Tibial nerve (tissue), 4 donors: Measurements from ENCODE around the gene CLDND1. TPM values are rescaled to one million over a fixed set of nuclear protein-coding genes. Genes with fewer than 3 reads are reported as not detected.

Source experiments
- DNase-seq, 2 donors: peaks; one replicate each; pipeline ENCODE4 v3.0.0-alpha.2; 2019; ENCODE audit warnings: low spot score in 2 of 2
- H3K27ac ChIP-seq, 4 donors: fragments of 200-600 bp; sonication (generic) in 3 of 4; one replicate each; pipeline ENCODE4 v1.5.1; 2017 to 2019; ENCODE audit warnings: mild to moderate bottlenecking in 1 of 4
- H3K27me3 ChIP-seq, 2 donors: fragments of 200-600 bp; sonication (generic) in 1 of 2; one replicate each; pipeline versions ENCODE4 v1.5.1 to v1.6.0; 2017 to 2019
- H3K36me3 ChIP-seq, 3 donors: fragments of 200-600 bp; sonication (generic); one replicate each; pipeline ENCODE4 v1.5.1; 2018 to 2019
- H3K4me1 ChIP-seq, 4 donors: fragments of 200-600 bp; sonication (generic) in 3 of 4; one replicate each; pipeline ENCODE4 v1.5.1; 2017 to 2019
- H3K4me3 ChIP-seq, 4 donors: fragments of 200-600 bp; sonication (generic) in 3 of 4; one replicate each; pipeline ENCODE4 v1.5.1; 2017 to 2019; ENCODE audit warnings: mild to moderate bottlenecking in 1 of 4, moderate library complexity in 1 of 4
- H3K9me3 ChIP-seq, 4 donors: fragments of 200-600 bp; sonication (generic) in 3 of 4; one replicate each; pipeline ENCODE4 v1.5.1; 2017 to 2019
- EP300 ChIP-seq, 2 donors: sonication (generic); formaldehyde crosslinking; IDR thresholded peaks; one replicate each; pipeline ENCODE4 v1.6.1; 2017; ENCODE audit warnings: antibody characterized with exemption in 2 of 2, mild to moderate bottlenecking in 1 of 2
- POLR2A ChIP-seq, 2 donors: fragments of 450-650 bp; IDR thresholded peaks; one replicate each; pipeline ENCODE4 v1.6.1; 2017; ENCODE audit warnings: antibody characterized with exemption in 2 of 2, mild to moderate bottlenecking in 2 of 2, moderate library complexity in 2 of 2
- WGBS, 2 donors: methylation state at CpG; one replicate each; pipeline ENCODE4 v1.1.5; 2018; 5-methylcytosine and 5-hydroxymethylcytosine counted together
- total RNA-seq, 4 donors: library from RNA; depleted of rRNA; stranded (reverse); fragments of >200 nt; gene quantifications; one replicate each; pipeline ENCODE4 v1.1.0, GENCODE V29; 2016
- TF ChIP-seq, protein P1 (sequence below), 5 experiments: fragments of 200-600 bp in 3 of 5; fragments of 450-650 bp in 2 of 5; sonication (generic) in 3 of 5; IDR thresholded peaks; one replicate each; pipeline ENCODE4 v1.5.1; 2016 to 2019; ENCODE audit warnings: antibody characterized with exemption in 5 of 5, mild to moderate bottlenecking in 3 of 5, moderate library complexity in 2 of 5

CLDND1 gene
- total RNA-seq, 4 donors from 2014 or later, result 106 to 191 (median 172) TPM

DNA sequence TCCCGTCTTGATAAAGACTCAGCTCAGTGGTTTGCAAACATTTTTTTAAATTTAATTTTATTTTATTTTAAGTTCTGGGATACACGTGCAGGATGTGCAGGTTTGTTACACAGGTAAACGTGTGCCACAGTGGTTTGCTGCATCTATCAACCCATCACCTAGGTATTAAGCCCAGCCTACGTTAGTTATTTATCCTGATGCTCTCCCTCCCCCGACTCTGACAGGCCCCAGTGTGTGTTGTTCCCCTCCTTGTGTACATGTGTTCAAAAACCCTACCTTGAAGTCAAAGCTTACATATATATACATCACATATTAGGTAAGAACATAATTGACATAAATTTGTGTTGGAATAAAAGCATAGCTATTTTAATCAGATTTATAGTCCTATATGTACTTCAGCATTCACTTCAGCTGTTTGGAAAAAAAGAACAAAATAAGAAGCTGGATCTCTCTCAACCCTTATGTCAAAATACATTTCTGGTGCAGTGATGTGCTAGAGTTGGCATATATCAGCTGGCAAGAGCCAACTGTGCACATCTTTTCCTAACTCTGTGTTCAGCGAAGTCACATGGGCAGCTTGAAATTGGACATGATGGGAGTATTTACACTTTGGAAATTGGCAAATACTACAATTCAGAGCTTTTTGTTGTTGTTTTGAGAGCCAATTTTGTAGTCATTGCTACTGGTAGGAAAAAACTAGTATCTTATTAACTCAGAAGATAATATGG, 35.6 kb upstream of the CLDND1 start:
- 81 to 82% methylated on average over 6 of the region's 6 CpGs for WGBS, 2 donors
- no peak for TF ChIP-seq POLR2A (IDR thresholded peaks at IDR 0.05)
- no peak for TF ChIP-seq EP300 (IDR thresholded peaks at IDR 0.05)
- TF ChIP-seq, protein P1, sequence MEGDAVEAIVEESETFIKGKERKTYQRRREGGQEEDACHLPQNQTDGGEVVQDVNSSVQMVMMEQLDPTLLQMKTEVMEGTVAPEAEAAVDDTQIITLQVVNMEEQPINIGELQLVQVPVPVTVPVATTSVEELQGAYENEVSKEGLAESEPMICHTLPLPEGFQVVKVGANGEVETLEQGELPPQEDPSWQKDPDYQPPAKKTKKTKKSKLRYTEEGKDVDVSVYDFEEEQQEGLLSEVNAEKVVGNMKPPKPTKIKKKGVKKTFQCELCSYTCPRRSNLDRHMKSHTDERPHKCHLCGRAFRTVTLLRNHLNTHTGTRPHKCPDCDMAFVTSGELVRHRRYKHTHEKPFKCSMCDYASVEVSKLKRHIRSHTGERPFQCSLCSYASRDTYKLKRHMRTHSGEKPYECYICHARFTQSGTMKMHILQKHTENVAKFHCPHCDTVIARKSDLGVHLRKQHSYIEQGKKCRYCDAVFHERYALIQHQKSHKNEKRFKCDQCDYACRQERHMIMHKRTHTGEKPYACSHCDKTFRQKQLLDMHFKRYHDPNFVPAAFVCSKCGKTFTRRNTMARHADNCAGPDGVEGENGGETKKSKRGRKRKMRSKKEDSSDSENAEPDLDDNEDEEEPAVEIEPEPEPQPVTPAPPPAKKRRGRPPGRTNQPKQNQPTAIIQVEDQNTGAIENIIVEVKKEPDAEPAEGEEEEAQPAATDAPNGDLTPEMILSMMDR (IDR thresholded peaks at IDR 0.05), result no peak
- Histone ChIP-seq H3K27me3 (no peaks in the 10 kb centered on the region), H3K36me3 (no peaks in the 10 kb centered on the region), H3K4me1 (no peaks in the 10 kb centered on the region), H3K4me3 (no peak overlapping the region), H3K9me3 (no peaks in the 10 kb centered on the region), H3K27ac (peak overlapping the region in 1 of 4 donors; percentile 5)
- DNase-seq, result no peak

DNA sequence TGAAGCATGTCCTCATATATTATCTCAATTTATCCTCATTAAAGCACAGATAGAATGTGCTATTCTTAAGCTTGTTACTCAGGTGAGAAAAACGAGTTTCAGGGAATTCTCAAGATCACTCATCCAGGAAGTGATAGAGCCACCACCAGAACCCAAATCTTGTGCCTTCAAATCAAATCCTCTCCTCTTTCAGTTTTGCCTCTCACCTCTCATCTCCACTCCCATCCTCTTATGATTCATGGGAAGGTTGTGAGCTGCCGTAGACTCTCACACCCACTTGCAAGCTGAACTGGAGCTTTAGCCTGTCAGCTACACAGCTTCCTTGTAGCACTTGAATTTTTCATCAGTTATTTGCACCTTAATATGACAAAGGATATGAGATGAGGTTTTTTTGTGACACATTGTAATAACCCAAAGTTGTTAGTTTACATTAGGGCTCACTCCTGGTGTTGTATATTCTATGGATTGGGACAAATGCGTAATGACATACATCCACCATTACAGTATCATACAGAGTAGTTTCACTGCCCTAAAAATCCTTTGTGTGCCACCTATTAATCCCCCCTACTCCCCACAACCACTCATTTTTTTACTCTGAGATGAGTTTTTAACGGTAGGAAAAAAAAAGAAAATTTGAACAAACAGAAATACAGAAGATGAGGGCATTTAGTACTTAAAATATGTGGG, 34.8 kb upstream of the CLDND1 start:
- no peak overlapping the region for H3K27ac ChIP-seq
- H3K9me3 ChIP-seq, result no peaks in the 10 kb centered on the region
- WGBS, 2 donors, result 71 to 80% methylated on average over 4 of the region's 4 CpGs
- TF ChIP-seq, protein P1 (IDR thresholded peaks at IDR 0.05), result no peak
- TF ChIP-seq POLR2A (IDR thresholded peaks at IDR 0.05), result no peak
- TF ChIP-seq EP300 (IDR thresholded peaks at IDR 0.05), result no peak
- H3K4me1 ChIP-seq, result no peaks in the 10 kb centered on the region
- H3K4me3 ChIP-seq, result no peak overlapping the region
- no peaks in the 10 kb centered on the region for H3K27me3 ChIP-seq
- no peaks in the 10 kb centered on the region for H3K36me3 ChIP-seq
- DNase-seq, result no peak

DNA sequence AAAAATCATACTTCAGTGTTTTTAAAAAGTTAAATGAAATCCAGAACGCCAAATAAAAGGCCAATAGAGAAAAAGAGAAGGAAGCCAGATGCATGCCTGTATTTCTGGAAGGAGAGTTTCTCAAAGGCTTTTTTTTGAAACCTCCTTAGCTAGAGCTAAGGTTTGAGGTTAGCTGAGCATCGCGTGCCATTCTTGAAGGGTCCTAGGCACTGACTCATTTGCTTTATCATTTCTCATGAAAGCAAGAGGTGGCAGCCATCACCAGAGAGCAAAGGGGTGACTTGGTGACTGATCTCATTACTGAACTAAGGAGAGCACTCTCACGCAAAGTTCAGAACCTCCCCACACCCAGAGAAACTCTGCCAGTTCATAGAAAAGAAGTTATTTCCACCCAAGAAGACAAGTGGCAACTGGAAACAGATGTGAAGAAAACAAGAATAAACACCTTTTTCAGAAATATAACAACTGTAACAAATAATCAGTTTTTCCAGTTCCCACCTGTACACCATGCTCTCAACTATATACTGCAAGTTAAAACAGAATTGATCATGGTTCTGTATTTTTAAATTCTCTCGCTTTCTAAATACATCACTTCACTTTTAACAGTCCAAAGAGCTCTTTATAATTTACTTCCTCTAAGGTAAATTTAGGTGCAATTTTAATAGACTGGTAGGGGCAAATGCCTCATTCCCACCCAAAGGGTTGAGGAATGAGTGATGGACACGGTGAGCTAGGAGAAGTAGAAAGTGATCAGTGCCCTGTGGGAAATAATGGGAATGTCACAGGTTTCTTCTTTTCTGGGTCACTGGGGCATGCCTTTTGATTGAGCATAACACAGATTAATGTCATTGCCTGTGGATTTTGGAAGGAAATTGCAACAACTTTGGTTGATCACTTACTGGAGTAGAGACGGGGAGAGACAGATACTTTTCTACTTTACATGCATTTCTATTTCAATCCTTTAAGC, 33.7 kb upstream of the CLDND1 start:
- Histone ChIP-seq H3K4me3 (peak overlapping the region in 1 of 4 donors; percentile 1), H3K9me3 (no peaks in the 10 kb centered on the region), H3K27ac (peak overlapping the region in 1 of 4 donors; percentile 29), H3K4me1 (no peaks in the 10 kb centered on the region), H3K36me3 (no peaks in the 10 kb centered on the region), H3K27me3 (no peaks in the 10 kb centered on the region)
- no peak for TF ChIP-seq POLR2A (IDR thresholded peaks at IDR 0.05)
- TF ChIP-seq, protein P1 (IDR thresholded peaks at IDR 0.05), result no peak
- no peak for TF ChIP-seq EP300 (IDR thresholded peaks at IDR 0.05)
- 78% methylated on average over 7 of the region's 7 CpGs for WGBS, 2 donors
- no peak for DNase-seq

DNA sequence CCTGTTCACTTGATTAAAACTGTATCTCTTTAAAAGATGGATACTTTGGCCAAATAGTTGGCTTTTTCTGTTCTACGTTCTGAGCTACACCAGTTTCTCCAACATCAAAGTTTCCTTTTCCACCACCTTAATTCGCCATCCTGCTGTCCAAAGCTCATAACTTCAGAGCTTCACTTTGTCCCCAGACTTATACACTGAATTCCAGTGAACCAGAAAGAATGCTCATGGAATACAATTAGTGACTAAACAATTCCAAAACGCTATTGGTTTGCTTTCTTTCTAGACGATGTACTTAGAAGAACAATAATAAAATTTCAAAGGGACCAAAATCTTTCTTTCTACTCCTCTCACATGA, 32.3 kb upstream of the CLDND1 start:
- Histone ChIP-seq H3K4me1 (no peaks in the 10 kb centered on the region), H3K27me3 (no peaks in the 10 kb centered on the region), H3K36me3 (no peaks in the 10 kb centered on the region), H3K9me3 (no peaks in the 10 kb centered on the region), H3K27ac (peak overlapping the region in 1 of 4 donors; percentile 58), H3K4me3 (no peak overlapping the region)
- WGBS, 2 donors, result 61% methylated on average over 4 of the region's 4 CpGs
- DNase-seq, result no peak
- no peak for TF ChIP-seq POLR2A (IDR thresholded peaks at IDR 0.05)
- TF ChIP-seq, protein P1 (IDR thresholded peaks at IDR 0.05), result no peak
- TF ChIP-seq EP300 (IDR thresholded peaks at IDR 0.05), result no peak
